UCSD-AML1 (cell line): ENCODE results near the gene FEM1C.

Experiments used
- DNase-seq: peaks from one replicate; lab custom pipeline; 2025; ENCODE audit not compliant: unreplicated experiment; lab: John Stamatoyannopoulos, UW

FEM1C gene

GRCh38 chr5:115544436-115545350 lies at the start of gene FEM1C:
FEM1C (minus strand) TSS chr5:115544775; CDS start chr5:115543493, 1,282 bp downstream.
- peak; percentile 97 for DNase-seq

- no peak for DNase-seq
These were observed 44.5 kb upstream of the FEM1C start for GRCh38 chr5:115589043-115589442.

GRCh38 chr5:115588640-115589039 lies 44.1 kb upstream of the FEM1C start:
- no peak for DNase-seq

GRCh38 chr5:115586525-115587146 lies 42.1 kb upstream of the FEM1C start:
- no peak for DNase-seq

GRCh38 chr5:115585265-115585664 lies 40.7 kb upstream of the FEM1C start:
- DNase-seq, result no peak

GRCh38 chr5:115584501-115584900 lies 39.9 kb upstream of the FEM1C start:
- DNase-seq, result no peak

GRCh38 chr5:115583474-115583873 lies 38.9 kb upstream of the FEM1C start:
- no peak for DNase-seq

GRCh38 chr5:115580941-115581340 lies 36.4 kb upstream of the FEM1C start:
- no peak for DNase-seq

GRCh38 chr5:115579747-115580173 lies 35.2 kb upstream of the FEM1C start:
- DNase-seq, result no peak

GRCh38 chr5:115579216-115579615 lies 34.6 kb upstream of the FEM1C start:
- no peak for DNase-seq

GRCh38 chr5:115578657-115579056 lies 34.1 kb upstream of the FEM1C start:
- DNase-seq, result no peak

GRCh38 chr5:115577741-115578140 lies 33.2 kb upstream of the FEM1C start:
- DNase-seq, result no peak

- DNase-seq, result no peak
These were observed 32.8 kb upstream of the FEM1C start for GRCh38 chr5:115577329-115577728.

GRCh38 chr5:115575167-115576070 lies 30.8 kb upstream of the FEM1C start:
- no peak for DNase-seq

GRCh38 chr5:115573133-115573532 lies 28.6 kb upstream of the FEM1C start:
- no peak for DNase-seq

- DNase-seq, result no peak
These were observed 26.9 kb upstream of the FEM1C start for GRCh38 chr5:115571441-115571878.

GRCh38 chr5:115568668-115569067 lies 24.1 kb upstream of the FEM1C start:
- no peak for DNase-seq

- DNase-seq, result no peak
These were observed 20.7 kb upstream of the FEM1C start for GRCh38 chr5:115565233-115565632.

GRCh38 chr5:115561176-115561575 lies 16.6 kb upstream of the FEM1C start:
- DNase-seq, result no peak

- no peak for DNase-seq
These were observed 14.9 kb upstream of the FEM1C start for GRCh38 chr5:115559524-115559923.

- DNase-seq, result no peak
These were observed 13.9 kb upstream of the FEM1C start for GRCh38 chr5:115558388-115558956.
